Keratinocyte (primary cell): ENCODE data around the gene PLB1.

ENCODE experiments used
- CTCF ChIP-seq, 3 experiments: IDR thresholded peaks in 1 of 3; conservative IDR thresholded peaks in 1 of 3; optimal IDR thresholded peaks in 1 of 3; 2 replicates in 2 of 3; 3 replicates in 1 of 3; pipeline versions ENCODE3 to v1.5.1; 2011; ENCODE audit warnings: low read length in 3 of 3, mild to moderate bottlenecking in 3 of 3, moderate library complexity in 2 of 3, control low read depth in 1 of 3, inconsistent platforms in 1 of 3; ENCODE audit not compliant: insufficient read depth in 2 of 3; ENCODE audit errors: extremely low read depth in 1 of 3
- EZH2 ChIP-seq: IDR thresholded peaks from one replicate; pipeline ENCODE4 v1.6.1; 2012; ENCODE audit warnings: inconsistent platforms, mild to moderate bottlenecking, low read length, moderate library complexity

DNA sequence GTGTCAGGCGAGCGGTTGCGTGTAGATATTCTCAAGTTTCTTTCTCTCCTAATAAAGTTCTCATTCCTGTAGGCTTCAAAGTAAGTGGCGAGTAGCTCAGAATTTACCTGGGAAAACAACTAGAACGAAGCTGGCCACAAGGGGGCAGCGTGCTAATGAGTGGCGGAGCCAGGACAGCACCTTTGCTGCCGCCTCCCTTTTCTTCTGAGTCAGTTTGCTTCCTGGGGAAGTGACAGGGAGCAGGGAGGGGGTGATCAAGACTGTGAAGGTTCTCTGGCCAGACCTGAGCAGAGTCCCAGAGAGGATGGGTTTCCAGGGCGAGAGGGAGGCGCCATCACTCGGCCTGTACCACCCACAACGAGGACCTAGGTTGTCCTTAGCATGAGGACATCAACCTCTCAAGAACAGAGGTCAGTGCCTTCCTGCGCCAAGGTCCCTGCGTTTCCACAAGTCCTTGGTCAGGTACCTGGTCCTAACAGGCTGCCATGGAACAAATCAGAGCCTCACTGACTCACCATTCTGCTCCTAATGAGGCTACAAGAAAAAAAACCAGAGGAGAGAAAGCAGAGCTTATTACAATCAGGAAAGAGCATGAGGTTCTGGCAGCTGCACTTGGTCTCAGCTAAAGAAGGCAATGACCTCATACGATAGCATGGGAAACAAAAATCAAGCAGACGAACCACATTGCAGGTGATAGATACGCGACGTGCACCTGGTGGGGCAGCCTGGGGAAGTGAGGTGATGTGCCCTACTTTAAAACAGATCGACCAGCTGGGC lies 98.7 kb downstream of the PLB1 start:
- TF ChIP-seq CTCF (optimal IDR thresholded peaks at IDR 0.05 in 1 of 3, IDR thresholded peaks at IDR 0.05 in 1 of 3, conservative IDR thresholded peaks at IDR 0.05 in 1 of 3; ENCODE audit: extremely low read depth in 1 of 3, insufficient read depth in 2 of 3, low read length in 3 of 3) (peak; percentile 80 to 95 (median 91)), EZH2 (no peak)
